ENCODE measurements around the gene SEMA4C.

Gene SEMA4C

DNA sequence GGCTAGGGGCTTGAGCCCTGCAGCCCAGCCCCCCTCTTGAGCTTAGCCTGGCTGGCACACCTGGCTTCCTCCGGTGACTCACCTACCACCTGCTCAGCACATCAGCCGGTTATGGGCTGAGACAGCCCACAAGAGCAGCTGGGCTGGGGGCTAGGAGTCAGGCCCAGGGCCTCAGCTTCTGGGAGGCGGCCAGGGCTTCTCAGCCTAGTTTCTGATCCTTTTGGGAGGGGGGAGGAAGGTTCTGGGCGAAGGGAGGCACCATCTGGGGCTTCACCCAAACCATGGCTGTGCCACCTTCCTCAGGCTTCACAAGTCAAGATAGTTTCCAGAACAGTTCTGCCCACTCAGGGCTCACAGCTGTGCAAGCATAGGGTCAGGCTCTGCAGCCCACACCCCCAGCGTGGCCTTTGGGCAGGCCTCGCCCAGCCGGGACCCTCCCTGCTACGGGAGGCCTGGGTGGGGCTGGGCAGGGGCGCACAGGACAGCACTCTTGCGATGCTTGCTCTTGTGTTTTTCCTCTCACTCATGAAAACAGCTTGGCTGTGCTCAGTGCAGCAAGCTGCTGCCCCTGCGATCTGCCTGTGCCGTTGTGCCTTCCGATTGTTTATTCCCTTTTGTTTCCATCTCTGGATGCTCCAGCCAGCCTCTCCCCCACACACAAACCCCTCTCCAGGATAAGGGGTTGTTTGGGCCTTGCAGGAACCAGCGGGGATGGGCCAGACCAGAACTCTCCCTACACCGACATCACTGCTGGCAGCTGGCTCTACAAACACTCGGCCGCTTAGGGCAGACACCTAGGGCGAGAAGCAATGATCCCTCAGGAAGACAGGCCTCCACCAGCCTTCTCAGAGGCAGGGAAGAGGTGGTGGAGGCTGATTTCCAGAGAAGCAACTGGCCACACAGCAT, 26.1 kb upstream of the SEMA4C start:
- DNase-seq (ENCODE audit: low spot score), result no peak
- TF ChIP-seq, protein P1, sequence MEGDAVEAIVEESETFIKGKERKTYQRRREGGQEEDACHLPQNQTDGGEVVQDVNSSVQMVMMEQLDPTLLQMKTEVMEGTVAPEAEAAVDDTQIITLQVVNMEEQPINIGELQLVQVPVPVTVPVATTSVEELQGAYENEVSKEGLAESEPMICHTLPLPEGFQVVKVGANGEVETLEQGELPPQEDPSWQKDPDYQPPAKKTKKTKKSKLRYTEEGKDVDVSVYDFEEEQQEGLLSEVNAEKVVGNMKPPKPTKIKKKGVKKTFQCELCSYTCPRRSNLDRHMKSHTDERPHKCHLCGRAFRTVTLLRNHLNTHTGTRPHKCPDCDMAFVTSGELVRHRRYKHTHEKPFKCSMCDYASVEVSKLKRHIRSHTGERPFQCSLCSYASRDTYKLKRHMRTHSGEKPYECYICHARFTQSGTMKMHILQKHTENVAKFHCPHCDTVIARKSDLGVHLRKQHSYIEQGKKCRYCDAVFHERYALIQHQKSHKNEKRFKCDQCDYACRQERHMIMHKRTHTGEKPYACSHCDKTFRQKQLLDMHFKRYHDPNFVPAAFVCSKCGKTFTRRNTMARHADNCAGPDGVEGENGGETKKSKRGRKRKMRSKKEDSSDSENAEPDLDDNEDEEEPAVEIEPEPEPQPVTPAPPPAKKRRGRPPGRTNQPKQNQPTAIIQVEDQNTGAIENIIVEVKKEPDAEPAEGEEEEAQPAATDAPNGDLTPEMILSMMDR (IDR thresholded peaks at IDR 0.05; ENCODE audit: extremely low read depth, missing control alignments), result no peak

DNA sequence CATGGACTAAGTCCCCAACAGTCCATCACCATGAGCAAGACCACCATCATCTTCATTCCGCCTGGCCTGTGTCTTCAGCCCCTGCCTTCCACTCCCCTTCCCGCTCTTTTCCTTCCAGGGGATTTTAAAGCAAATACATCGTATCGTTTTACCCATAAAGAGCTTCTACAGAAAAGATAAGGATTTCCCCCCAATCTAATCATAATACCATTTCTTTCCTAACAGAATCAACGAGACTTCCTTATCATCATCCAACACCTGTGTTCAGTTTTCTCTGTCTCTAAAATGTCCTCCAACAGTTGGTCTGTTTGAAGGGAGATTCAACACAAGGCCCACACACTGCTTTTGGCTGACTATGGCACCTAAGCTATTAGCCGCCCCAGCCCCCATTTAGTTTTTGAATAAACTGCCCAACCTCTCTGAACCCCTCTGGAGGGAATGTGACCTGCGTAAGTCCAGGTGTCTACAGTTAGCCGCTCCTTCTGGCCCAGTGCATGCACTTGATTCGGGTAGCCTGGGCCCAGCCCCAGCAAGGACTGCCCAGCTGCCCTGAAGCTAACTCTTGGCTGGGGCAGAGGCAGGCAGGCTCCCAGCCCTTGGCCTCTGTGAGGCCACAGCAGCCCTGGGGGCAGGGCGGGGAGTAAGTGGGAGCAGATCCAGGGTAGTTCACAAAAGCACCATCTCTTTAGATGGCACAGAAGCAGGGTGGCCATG, 25.3 kb upstream of the SEMA4C start:
- DNase-seq (ENCODE audit: low spot score), result no peak
- TF ChIP-seq, protein P1 (IDR thresholded peaks at IDR 0.05; ENCODE audit: extremely low read depth, missing control alignments), result no peak

DNA sequence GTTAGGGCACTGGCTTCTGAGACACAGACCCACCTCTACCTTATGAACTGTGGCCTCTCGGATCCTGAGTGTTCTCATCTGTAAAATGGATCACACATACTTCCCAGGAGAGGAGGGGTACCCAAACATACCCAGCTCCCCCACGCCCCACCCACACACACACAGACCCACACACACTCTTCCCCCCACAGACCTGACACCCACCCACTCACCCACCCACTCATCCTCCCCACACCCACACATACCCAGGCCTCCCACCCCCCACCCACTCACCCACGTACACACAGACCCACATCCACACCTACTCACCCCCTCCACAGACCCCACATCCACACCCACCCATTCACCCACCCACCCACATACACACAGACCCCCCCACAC, 24.3 kb upstream of the SEMA4C start:
- no peak for DNase-seq (ENCODE audit: low spot score)
- TF ChIP-seq, protein P1 (IDR thresholded peaks at IDR 0.05; ENCODE audit: extremely low read depth, missing control alignments), result no peak

DNA sequence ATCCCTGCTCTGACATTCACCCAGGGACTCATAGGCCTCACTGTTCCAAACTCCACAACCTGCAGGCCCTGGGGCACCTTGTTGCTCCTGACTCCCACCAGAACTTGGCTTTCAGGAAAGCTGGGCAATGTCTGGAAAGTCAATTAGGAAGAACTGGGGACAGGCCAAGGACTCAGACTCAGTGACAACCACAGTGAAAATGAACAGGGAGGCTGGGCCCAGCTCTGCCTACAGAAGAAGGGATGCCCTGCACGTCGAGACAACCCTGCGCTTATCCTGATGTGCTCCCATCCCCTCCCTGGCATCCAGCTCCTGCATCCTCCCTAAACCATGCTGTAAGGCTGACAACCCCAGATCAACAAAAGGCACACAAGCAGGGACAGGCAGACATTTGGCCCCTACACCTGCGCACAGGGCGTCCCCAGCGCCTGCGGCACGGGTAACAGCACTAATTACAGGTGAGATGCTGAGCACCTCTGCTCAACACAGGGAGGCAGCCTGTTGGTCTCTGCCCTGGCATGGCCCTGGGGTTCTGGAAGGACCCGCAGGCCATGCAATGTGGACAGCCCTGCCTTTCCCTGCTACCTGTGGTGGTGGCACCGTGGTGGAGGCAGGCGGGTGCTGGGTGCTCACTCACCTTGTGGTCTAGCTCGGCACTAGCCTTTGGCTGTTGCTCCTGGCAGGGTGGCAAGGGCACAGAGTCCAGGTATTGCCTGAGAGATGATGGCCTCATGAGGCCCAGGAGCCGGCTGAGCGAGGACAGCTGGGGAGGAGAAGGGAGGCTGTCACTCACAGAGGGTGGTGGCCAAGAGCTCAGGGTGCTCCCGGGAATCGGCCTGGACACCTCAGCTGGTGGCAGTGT, 23.6 kb upstream of the SEMA4C start:
- TF ChIP-seq, protein P1 (IDR thresholded peaks at IDR 0.05; ENCODE audit: extremely low read depth, missing control alignments), result no peak
- DNase-seq (ENCODE audit: low spot score), result no peak

DNA sequence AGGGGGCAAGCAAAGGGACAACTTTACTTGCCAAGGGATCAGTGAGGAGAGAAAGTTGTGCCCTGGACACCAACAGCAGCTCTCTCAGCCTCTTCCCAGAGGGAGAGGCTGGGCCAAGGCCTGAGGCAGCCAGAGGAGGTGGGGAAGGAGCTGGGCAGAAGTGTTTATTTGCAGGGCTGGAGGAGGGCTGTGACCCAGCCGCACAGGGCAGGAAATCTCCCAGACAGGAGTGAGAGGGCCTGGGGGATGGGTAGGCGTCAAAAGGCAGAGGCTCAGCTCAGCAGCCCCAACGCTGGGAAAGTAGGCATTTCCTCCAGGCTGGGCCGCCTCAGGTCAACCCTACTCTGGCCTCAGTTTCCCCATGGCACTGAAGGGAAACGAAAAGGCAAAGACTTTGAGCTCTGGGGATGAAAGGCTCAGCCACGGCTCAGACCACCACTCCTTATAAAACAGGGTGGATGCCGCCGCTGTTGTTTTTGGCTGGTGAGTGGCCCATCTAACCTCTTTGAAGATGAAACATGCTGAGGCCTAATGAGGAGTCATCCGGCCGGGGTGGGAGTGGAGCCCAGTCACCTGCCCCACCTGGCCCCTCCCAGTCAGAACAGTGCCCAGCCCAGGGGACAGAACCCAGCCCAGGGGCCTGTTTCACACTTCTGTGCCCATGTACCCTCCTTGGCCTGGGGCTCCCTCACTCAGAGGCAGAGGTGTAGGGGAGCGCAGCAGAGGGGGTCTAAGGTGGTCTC, 21.9 kb upstream of the SEMA4C start:
- TF ChIP-seq, protein P1 (IDR thresholded peaks at IDR 0.05; ENCODE audit: extremely low read depth, missing control alignments), result no peak
- no peak for DNase-seq (ENCODE audit: low spot score)

DNA sequence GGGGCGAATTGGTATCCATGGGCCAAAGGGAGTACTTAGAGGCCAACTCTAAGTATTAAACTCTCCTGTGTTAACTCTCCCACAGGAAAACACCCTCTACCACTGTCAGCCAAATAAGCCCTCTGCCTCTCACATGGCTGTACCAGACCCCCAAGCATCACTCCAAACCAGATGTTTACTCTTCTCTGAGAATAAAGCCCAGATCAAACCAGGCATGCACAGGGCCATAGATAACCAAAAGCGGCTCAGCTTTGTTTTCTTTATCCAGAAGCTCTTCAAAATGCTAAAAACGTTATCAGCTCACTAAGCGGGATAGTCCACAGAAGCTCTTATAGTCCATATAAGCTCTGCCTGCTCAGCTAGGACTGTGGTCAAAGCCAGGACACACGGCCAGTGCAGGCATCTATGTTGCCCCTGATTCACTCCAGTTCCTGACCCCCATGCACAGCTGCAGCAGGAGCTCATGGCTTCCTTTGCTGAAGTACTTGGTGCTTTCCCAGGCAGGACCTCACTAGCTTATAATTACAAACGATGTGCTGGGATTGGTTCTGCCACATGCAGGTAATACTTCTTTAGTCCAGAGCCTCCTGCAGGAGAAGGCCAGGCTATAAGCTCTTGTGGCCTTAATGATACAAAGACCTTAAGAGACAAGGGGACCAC, 21.0 kb upstream of the SEMA4C start:
- DNase-seq (ENCODE audit: low spot score), result no peak
- TF ChIP-seq, protein P1 (IDR thresholded peaks at IDR 0.05; ENCODE audit: extremely low read depth, missing control alignments), result no peak
